IMR-90 (cell line): ENCODE data around the gene EYS. TPM values are rescaled to one million over a fixed set of nuclear protein-coding genes. Genes with fewer than 3 reads are reported as not detected.

Experiments
- ATAC-seq: fragments of 200-7000 bp; cut with Tn5 transposase; 2 replicates; pipeline ENCODE4 v1.9.1; 2020; ENCODE audit warnings: low read depth, mild to moderate bottlenecking, moderate library complexity
- BruUV-seq: library from RNA; stranded (reverse); fragments of 400-500 nt; replicated peaks from 2 replicates; lab custom pipeline; 2021; lab: Mats Ljungman, UMichigan
- CTCF ChIA-PET: fragments of 300-600 bp; formaldehyde crosslinking; extraction: SDS; loops from one replicate; lab custom pipeline; 2021; ENCODE audit warnings: antibody characterized with exemption; lab: Yijun Ruan, JAX
- POLR2A ChIA-PET: fragments of 300-600 bp; sonication (Branson Sonifier 250); formaldehyde crosslinking; loops from one replicate; lab custom pipeline; 2022; ENCODE audit warnings: antibody characterized with exemption; ENCODE audit not compliant: unreplicated experiment; lab: Charles Lee
- DNase-seq: peaks from one replicate; pipeline ENCODE4 v3.0.0; 2013
- H2AFZ ChIP-seq: replicated peaks from 2 replicates; pipeline ENCODE3; 2013; ENCODE audit warnings: low read length, mild to moderate bottlenecking; ENCODE audit not compliant: poor library complexity
- H2AK5ac ChIP-seq: 2 replicates; pipeline ENCODE4 v1.6.1; 2013; ENCODE audit warnings: low read depth, low read length, inconsistent platforms
- H2AK9ac ChIP-seq: replicated peaks from 2 replicates; pipeline ENCODE3; 2013; ENCODE audit warnings: mild to moderate bottlenecking, low read depth, low read length, moderate library complexity; ENCODE audit not compliant: poor library complexity
- H2BK120ac ChIP-seq: 2 replicates; pipeline ENCODE4 v1.6.1; 2013; ENCODE audit warnings: low read depth, low read length, inconsistent platforms
- H2BK15ac ChIP-seq: 3 replicates; pipeline ENCODE4 v1.6.1; 2013; ENCODE audit warnings: low read depth, low read length, inconsistent platforms
- H2BK20ac ChIP-seq: 2 replicates; pipeline ENCODE4 v1.6.1; 2013; ENCODE audit warnings: low read depth, mild to moderate bottlenecking, inconsistent platforms, low read length, moderate library complexity
- H2BK5ac ChIP-seq: 2 replicates; pipeline ENCODE4 v1.6.1; 2013; ENCODE audit warnings: mild to moderate bottlenecking, low read depth, low read length, inconsistent platforms; ENCODE audit not compliant: poor library complexity, severe bottlenecking
- H3K14ac ChIP-seq: replicated peaks from 2 replicates; pipeline ENCODE4 v1.6.1; 2013; ENCODE audit warnings: low read depth, low read length, inconsistent platforms
- H3K18ac ChIP-seq: 2 replicates; pipeline ENCODE4 v1.6.1; 2013; ENCODE audit warnings: low read depth, low read length, control low read depth
- H3K23ac ChIP-seq: 2 replicates; pipeline ENCODE4 v1.6.1; 2013; ENCODE audit warnings: low read depth, low read length, inconsistent platforms
- H3K27ac ChIP-seq: 2 replicates; pipeline ENCODE4 v1.5.1; 2013; ENCODE audit warnings: mild to moderate bottlenecking, control low read depth, low read length; ENCODE audit not compliant: insufficient read depth
- H3K27me3 ChIP-seq: 2 replicates; pipeline ENCODE4 v1.6.1; 2013; ENCODE audit warnings: low read length; ENCODE audit not compliant: control insufficient read depth, insufficient read depth
- H3K36me3 ChIP-seq: 2 replicates; pipeline ENCODE4 v1.6.1; 2013; ENCODE audit warnings: low read length, mixed read lengths; ENCODE audit not compliant: control insufficient read depth, insufficient read depth
- H3K4ac ChIP-seq: 2 replicates; pipeline ENCODE4 v1.6.1; 2013; ENCODE audit warnings: low read depth, low read length, inconsistent platforms
- H3K4me1 ChIP-seq: 2 replicates; pipeline ENCODE4 v1.6.1; 2013; ENCODE audit warnings: low read length, mixed read lengths; ENCODE audit not compliant: control insufficient read depth, insufficient read depth
- H3K4me2 ChIP-seq: 2 replicates; pipeline ENCODE4 v1.6.1; 2013; ENCODE audit warnings: low read depth, mild to moderate bottlenecking, control low read depth, low read length, moderate library complexity
- H3K4me3 ChIP-seq: 2 replicates; pipeline ENCODE4 v1.5.1; 2013; ENCODE audit warnings: low read depth, mild to moderate bottlenecking, control low read depth, low read length, moderate library complexity; ENCODE audit not compliant: insufficient read depth
- H3K56ac ChIP-seq: 2 replicates; pipeline ENCODE4 v1.6.1; 2013; ENCODE audit warnings: low read length, inconsistent platforms; ENCODE audit not compliant: insufficient read depth; ENCODE audit errors: extremely low read depth
- H3K79me1 ChIP-seq, 2 experiments: 2 replicates each; pipeline ENCODE4 v1.6.1; 2013; ENCODE audit warnings: low read length in 2 of 2, inconsistent platforms in 1 of 2, low read depth in 1 of 2
- H3K9ac ChIP-seq: 2 replicates; pipeline ENCODE4 v1.6.1; 2013; ENCODE audit warnings: low read depth, low read length, control low read depth
- H3K9me1 ChIP-seq: 2 replicates; pipeline ENCODE4 v1.6.1; 2013; ENCODE audit warnings: low read length, inconsistent platforms; ENCODE audit not compliant: insufficient read depth
- H3K9me3 ChIP-seq: 2 replicates; pipeline ENCODE4 v1.6.1; 2013; ENCODE audit warnings: low read length; ENCODE audit not compliant: control insufficient read depth, insufficient read depth
- H4K20me1 ChIP-seq: 2 replicates; pipeline ENCODE4 v1.6.1; 2013; ENCODE audit warnings: low read length, inconsistent platforms; ENCODE audit not compliant: insufficient read depth
- H4K5ac ChIP-seq: 2 replicates; pipeline ENCODE4 v1.6.1; 2013; ENCODE audit warnings: mild to moderate bottlenecking, low read depth, low read length, control low read depth
- H4K8ac ChIP-seq, 2 experiments: 2 replicates each; pipeline ENCODE4 v1.6.1; 2013; ENCODE audit warnings: low read depth in 2 of 2, low read length in 2 of 2, control low read depth in 1 of 2, inconsistent platforms in 1 of 2
- H4K91ac ChIP-seq: 2 replicates; pipeline ENCODE4 v1.6.1; 2013; ENCODE audit warnings: low read depth, low read length, inconsistent platforms; ENCODE audit not compliant: insufficient read depth
- MAZ ChIP-seq: IDR thresholded peaks from 2 replicates; pipeline ENCODE4 v1.6.1; 2012; ENCODE audit warnings: low read depth, mild to moderate bottlenecking, low read length, improper control_type of control experiment, moderate library complexity, borderline replicate concordance
- NFE2L2 ChIP-seq: fragments of 150-350 bp; IDR thresholded peaks from 2 replicates; pipeline ENCODE4 v1.6.1; 2016; ENCODE audit warnings: low read depth, mild to moderate bottlenecking, low read length
- POLR2A ChIP-seq: IDR thresholded peaks from 2 replicates; pipeline ENCODE4 v1.6.1; 2012; ENCODE audit warnings: mild to moderate bottlenecking, low read depth, low read length
- RAD21 ChIP-seq: IDR thresholded peaks from 2 replicates; pipeline ENCODE4 v1.6.1; 2012; ENCODE audit warnings: low read length, improper control_type of control experiment
- RCOR1 ChIP-seq: IDR thresholded peaks from 2 replicates; pipeline ENCODE4 v1.6.1; 2012; ENCODE audit warnings: mild to moderate bottlenecking, low read length, improper control_type of control experiment; ENCODE audit not compliant: insufficient replicate concordance
- RFX5 ChIP-seq: IDR thresholded peaks from 2 replicates; pipeline ENCODE4 v1.8.0; 2012; ENCODE audit warnings: low read depth, mild to moderate bottlenecking, low read length, moderate library complexity
- WGBS, 2 experiments: methylation state at CpG; one replicate each; pipeline versions ENCODE4 v1.1.5 to v1.1.7; 2013; ENCODE audit warnings: missing lambda C conversion rate in 2 of 2; ENCODE audit not compliant: insufficient read length in 1 of 2; ENCODE audit errors: extremely low coverage in 2 of 2; 5-methylcytosine and 5-hydroxymethylcytosine counted together
- dilution Hi-C: fragments of 300-500 bp; cut with HindIII; formaldehyde crosslinking; loops from one replicate; pipeline ENCODE4 v1.14.3; 2018; ENCODE audit warnings: low sequenced_read_pairs; ENCODE audit not compliant: unreplicated experiment
- in situ Hi-C: fragments of 300-500 bp; cut with MboI; formaldehyde crosslinking; loops from 3 replicates; pipeline ENCODE4 v1.14.3; 2019; ENCODE audit warnings: low sequenced_read_pairs, inconsistent platforms, mixed read lengths
- intact Hi-C: fragments of 100-400 bp; cut with micrococcal nuclease; formaldehyde crosslinking; loops from 2 replicates; pipeline ENCODE4 v1.10.0; 2022
- polyA plus RNA-seq, 3 experiments: library from polyadenylated mRNA; depleted of rRNA; stranded (reverse); fragments of >200 nt; gene quantifications; 2 replicates each; pipeline ENCODE4 v1.2.3, GENCODE V29; 2012; ENCODE audit warnings: low replicate concordance in 1 of 3
- total RNA-seq: library from RNA; depleted of rRNA; stranded (reverse); fragments of >200 nt; gene quantifications from 2 replicates; pipeline ENCODE4 v1.2.3, GENCODE V29; 2012
- TF ChIP-seq, protein P1 (sequence below): fragments of 150-350 bp; IDR thresholded peaks from 2 replicates; pipeline ENCODE4 v1.6.1; 2016; ENCODE audit warnings: low read depth, mild to moderate bottlenecking, low read length, moderate library complexity, borderline replicate concordance
- TF ChIP-seq, protein P2 (sequence below): conservative IDR thresholded peaks from 2 replicates; pipeline ENCODE4 v1.5.1; 2012; ENCODE audit warnings: mild to moderate bottlenecking, low read depth, low read length, improper control_type of control experiment

The EYS gene
- total and polyA plus RNA-seq, 2 of the 4 experiments (the other 2 are of a cell fraction) = under 0.01 TPM; not detected in 1

DNA sequence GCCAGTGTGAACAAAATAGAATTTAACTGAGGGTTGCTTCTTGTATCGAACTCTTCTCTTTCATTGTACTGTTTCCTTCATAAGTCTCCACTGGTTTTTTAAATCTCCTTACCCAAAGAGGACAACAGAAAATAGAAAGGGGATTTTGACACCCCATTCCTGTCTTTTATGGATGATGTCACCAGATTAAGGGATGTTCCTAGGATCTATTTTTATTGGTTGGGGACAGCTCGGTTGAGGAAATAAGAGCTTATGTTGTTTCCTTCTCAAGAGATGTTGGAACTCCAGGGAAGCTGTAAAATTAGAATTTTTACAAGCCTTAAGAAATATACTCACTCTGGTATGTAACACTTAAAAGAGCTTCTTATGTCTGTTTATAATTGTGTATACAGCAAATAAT lies 1900.0 kb downstream of the EYS start:
- Histone ChIP-seq H3K56ac (0 out of 2 replicates have a peak overlapping the region, but pooled peaks have one; percentile 49), H2BK20ac (peak overlapping the region; percentile 75), H3K9me1 (peaks cover 3% of the 10 kb centered on the region), H3K9ac (no peak overlapping the region), H4K20me1 (no peaks in the 10 kb centered on the region), H3K4ac (peak overlapping the region; percentile 33; the same call in 1 of the 2 replicates), H3K79me1 (no peaks in the 10 kb centered on the region), H3K9me3 (no peaks in the 10 kb centered on the region), H3K4me2 (no peak overlapping the region), H3K4me3 (no peak overlapping the region), H3K4me1 (peaks cover 15% of the 10 kb centered on the region), H2BK5ac (peak overlapping the region; percentile 99), H2AK5ac (0 out of 2 replicates have a peak overlapping the region, but pooled peaks have one; percentile 18), H3K36me3 (no peaks in the 10 kb centered on the region), H2AK9ac (no peak overlapping the region), H4K5ac (peak overlapping the region; percentile 98), H4K91ac (peak overlapping the region; percentile 67), H2AFZ (no peak overlapping the region), H3K27me3 (no peaks in the 10 kb centered on the region), H2BK120ac (peak overlapping the region; percentile 87), H2BK15ac (0 out of 3 replicates have a peak overlapping the region, but pooled peaks have one; percentile 92), H3K14ac (peak overlapping the region; percentile 43), H3K23ac (peak overlapping the region; percentile 32; the same call in 1 of the 2 replicates), H3K27ac (peak overlapping the region; percentile 83; the same call in 1 of the 2 replicates), H4K8ac (peak overlapping the region; percentile 67 to 91), H3K18ac (peak overlapping the region; percentile 99)
- ChIA-PET CTCF (interaction anchor here (0.7 to 2.6 kb wide), 3 partner anchors 8 to 490 kb away, joined by 3 to 8 read pairs (median 4); no protein-coding TSS in a partner anchor), POLR2A (interaction anchor here (0.5 kb wide), 1 partner anchor 884 kb away, joined by 4 read pairs; no protein-coding TSS in a partner anchor)
- WGBS, 2 experiments = no CpG with 5 or more reads among the region's 2 CpGs
- no TSS peak for BruUV-seq
- intact Hi-C loops = no loop called here
- dilution Hi-C loops = no loop called here
- in situ Hi-C loops = no loop called here
- TF ChIP-seq, protein P1, sequence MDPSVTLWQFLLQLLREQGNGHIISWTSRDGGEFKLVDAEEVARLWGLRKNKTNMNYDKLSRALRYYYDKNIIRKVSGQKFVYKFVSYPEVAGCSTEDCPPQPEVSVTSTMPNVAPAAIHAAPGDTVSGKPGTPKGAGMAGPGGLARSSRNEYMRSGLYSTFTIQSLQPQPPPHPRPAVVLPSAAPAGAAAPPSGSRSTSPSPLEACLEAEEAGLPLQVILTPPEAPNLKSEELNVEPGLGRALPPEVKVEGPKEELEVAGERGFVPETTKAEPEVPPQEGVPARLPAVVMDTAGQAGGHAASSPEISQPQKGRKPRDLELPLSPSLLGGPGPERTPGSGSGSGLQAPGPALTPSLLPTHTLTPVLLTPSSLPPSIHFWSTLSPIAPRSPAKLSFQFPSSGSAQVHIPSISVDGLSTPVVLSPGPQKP = no peak
- no peak for TF ChIP-seq NFE2L2
- TF ChIP-seq, protein P2, sequence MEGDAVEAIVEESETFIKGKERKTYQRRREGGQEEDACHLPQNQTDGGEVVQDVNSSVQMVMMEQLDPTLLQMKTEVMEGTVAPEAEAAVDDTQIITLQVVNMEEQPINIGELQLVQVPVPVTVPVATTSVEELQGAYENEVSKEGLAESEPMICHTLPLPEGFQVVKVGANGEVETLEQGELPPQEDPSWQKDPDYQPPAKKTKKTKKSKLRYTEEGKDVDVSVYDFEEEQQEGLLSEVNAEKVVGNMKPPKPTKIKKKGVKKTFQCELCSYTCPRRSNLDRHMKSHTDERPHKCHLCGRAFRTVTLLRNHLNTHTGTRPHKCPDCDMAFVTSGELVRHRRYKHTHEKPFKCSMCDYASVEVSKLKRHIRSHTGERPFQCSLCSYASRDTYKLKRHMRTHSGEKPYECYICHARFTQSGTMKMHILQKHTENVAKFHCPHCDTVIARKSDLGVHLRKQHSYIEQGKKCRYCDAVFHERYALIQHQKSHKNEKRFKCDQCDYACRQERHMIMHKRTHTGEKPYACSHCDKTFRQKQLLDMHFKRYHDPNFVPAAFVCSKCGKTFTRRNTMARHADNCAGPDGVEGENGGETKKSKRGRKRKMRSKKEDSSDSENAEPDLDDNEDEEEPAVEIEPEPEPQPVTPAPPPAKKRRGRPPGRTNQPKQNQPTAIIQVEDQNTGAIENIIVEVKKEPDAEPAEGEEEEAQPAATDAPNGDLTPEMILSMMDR = no peak
- no peak for TF ChIP-seq MAZ
- TF ChIP-seq POLR2A = no peak
- TF ChIP-seq RFX5 = no peak
- TF ChIP-seq RAD21 = no peak
- TF ChIP-seq RCOR1 = no peak
- no peak for ATAC-seq
- no peak for DNase-seq
